DND-41 (cell line): Measurements from ENCODE around the gene VPS37B.

Source experiments
- CTCF ChIP-seq: IDR thresholded peaks from 2 replicates; pipeline ENCODE4 v1.5.1; 2012; ENCODE audit warnings: borderline replicate concordance, low read length, moderate library complexity, mild to moderate bottlenecking; ENCODE audit not compliant: poor library complexity, severe bottlenecking; ENCODE audit errors: extremely low read depth
- EZH2 ChIP-seq: IDR thresholded peaks from 3 replicates; pipeline ENCODE4 v1.6.1; 2012; ENCODE audit warnings: borderline replicate concordance, low read depth, mild to moderate bottlenecking, moderate library complexity, low read length, inconsistent platforms; ENCODE audit not compliant: severe bottlenecking

- TF ChIP-seq CTCF: no peak
- no peak for TF ChIP-seq EZH2
Measured at GRCh38 chr12:122902854-122903692, 7.1 kb upstream of the VPS37B start.
